Hematopoietic multipotent progenitor cell treated with erythropoietin and hydrocortisone succinate and interleukin-3 and kit ligand, for 17 days (in vitro differentiated cells): ENCODE data around the gene C16orf96.

Experiments used
- DNase-seq: peaks from one replicate; pipeline ENCODE4 v3.0.0-alpha.2; 2015; ENCODE audit warnings: low spot score

C16orf96 gene

DNA sequence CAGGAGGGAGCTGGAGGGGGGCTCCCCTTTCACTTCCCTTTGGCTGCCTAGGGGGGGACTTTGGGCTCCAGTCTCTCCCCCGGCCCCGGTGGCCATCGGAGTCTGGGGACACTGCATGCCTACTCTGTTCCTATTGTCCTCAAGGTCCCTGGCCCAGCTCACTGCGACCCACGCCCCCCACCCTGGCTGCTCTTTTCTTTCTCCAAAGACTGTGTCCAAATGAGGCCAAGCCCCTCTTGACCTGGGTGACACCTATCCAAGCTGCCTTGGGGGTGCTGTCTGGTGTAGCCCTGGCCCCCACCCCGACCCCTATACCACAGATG is 45.7 kb downstream of the C16orf96 start:
- DNase-seq = no peak

DNA sequence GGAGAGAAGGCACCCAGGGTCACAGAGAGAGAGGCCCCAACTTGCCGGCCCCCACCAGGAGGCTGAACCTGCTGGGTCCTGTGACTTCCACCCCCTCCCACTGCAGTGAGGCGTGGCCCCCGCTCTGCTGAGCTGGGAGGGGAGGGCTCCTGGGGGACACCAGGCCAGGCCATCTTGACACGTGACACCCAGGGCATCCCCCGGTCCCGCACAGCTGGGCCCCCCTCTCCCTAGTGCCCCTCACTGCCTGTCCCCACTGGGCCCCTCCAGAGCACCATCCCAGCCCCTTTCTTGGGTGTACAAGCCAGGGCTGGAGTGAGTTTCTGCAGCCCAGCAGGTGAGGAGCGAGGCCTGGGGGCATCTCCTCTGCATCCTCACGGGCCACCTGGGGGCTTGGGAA is 46.2 kb downstream of the C16orf96 start:
- DNase-seq = no peak

DNA sequence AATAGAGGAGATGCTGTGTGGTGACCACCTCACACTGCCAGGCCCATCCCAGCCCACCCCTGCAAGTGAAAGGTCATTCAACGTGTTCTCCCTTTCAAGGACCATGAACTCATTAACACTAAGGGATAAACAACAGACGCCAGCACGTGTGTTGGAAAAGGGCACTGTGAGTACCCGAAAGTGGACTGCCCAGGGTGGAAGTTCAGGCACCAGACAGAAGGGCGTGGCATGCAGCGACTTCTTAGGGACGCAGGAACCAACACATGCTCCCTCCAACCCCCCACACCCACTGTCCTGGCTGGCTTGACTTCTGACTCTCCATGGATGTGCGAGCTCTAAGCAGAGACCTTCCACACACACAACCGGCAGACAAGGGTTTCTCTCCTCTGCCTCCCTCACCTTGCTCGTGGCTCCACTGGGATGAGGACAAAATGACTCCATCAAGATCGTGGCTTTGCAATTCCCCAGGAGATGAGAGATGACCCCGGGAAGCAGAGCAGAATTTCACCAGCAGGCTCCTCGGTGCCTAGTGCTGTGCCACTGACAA is 47.6 kb downstream of the C16orf96 start:
- no peak for DNase-seq

DNA sequence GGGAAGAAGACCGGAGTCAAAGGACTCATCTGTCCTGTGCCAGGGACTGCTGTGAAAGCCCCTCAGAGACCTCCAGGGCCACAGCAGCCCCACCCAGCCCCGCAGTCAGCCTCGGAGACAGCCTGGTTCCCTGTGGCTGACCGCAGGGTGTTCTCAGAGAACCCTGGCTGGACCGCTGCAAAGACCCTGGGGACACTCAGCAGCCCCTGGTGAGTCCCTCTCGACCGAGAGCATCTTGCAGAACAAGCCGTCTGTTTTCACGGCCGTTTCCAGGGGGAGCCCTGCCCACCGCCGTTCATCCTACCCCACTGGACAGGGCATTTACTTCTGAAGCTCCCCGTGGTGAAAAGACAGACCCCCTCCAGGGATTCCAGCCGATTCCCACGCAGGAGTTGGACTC is 48.3 kb downstream of the C16orf96 start:
- no peak for DNase-seq

DNA sequence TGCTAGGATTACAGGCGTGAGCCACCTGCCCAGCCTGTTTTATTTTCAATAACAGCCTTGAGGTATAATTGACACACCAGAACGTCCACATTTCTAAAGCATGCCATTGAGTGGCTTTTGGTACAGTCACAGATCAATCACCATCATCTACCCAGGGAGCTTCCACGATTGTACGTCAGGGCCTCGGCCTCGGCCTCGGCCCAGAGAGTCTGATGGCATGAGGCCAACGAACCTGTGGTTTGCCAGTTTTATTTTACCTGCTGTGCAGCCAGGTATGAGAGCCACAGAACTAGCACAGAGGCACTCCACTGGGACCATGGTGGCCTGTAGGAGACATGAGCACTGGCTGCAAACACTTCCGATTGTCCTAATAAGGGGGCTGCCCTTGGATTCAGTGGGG is 50.2 kb downstream of the C16orf96 start:
- DNase-seq = no peak

DNA sequence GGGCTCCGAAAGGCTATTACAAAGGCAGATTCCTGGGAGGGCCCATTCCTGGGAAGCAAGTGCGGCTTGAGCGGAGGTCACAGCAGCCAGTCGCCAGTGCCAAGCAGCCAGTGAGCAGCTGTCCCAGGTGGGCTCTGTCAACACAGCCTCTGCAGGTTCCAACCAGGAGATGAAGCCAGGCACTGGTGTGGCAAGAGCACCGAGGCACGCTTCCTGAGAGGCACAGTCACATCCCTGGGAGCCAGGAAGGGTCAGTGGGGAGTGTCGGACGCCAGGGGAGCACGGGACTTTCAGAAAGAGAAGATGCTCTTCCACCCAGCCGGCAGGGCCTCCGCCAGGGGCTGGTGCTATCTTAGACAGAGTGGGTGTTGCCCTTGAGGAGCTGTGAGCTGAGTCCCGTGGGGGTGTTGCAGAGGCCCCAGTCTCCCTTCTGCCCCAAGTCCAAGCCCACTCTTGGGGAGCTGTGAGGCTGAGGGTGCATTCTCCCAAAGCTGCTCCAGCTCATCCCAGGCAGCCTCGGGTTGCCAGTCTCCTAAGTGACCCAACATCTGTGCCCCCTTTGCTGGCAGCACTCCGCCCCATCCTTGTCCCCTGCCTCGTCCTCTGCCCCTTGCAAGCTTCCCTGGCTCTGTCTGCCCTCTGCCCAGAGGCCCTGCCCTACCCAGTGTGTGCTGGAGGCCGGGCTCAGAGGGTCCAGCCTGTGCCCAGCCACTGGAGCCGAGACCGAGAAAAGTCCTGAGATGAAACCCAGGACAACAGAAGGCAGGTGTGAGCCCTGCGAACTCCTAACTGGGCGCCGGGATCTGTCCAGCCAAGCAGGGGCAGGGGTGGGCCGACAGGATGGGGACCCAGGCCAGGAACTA is 51.9 kb downstream of the C16orf96 start:
- DNase-seq = no peak

DNA sequence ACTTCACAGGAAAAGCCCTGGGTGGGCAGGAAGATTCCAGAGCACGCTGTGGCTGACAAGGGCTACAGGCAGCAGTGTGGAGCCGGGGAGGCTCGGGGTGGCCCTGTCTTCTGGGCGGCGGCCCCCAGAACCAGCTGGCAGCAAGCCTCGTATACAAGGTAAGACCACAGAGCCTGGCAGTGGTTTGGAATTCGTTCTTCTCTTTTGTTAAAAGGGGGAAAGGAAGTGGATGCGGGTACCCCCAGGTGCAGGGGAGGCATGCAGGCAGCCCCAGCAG is 52.5 kb downstream of the C16orf96 start:
- no peak for DNase-seq

DNA sequence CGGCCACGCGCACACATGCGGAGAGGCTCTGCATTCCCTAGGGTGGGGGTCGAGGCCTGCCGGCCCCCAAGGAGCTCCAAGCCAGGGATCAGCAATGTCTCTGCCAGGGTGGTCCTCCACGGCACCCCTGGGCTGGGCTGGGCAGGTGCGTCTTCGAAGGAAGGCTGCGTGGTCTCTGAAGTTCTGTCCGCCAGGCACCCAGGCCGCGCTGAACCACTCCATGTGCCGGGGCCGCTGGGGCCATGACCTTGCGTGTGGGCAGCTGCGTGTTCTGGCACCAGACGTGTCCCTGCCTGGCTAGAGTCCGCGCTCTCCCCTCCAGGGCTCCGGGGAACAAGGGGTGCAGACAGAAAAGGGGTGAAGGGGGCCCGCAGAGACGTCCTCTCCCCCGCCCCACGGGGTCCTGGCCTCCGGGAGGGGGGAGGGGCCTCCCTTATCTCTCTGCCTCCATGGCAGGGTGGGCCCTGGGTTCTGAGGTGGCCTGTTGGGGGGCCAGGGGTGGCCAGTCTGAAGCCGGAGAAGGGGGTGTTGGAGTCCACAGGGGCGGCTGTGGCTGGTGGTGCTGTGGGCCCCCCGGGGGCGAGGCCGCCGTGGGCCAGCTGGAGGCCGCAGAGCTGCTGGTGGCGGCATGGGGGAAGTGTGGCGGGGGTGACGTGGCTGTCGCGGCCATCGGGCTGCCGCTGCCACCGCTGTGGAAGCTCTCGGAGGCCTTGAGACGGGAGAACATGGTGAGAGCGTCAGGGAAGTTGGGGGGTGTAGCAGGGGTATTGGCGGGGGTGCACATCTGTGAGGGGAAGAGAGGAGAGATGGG is 53.3 kb downstream of the C16orf96 start:
- DNase-seq = no peak

DNA sequence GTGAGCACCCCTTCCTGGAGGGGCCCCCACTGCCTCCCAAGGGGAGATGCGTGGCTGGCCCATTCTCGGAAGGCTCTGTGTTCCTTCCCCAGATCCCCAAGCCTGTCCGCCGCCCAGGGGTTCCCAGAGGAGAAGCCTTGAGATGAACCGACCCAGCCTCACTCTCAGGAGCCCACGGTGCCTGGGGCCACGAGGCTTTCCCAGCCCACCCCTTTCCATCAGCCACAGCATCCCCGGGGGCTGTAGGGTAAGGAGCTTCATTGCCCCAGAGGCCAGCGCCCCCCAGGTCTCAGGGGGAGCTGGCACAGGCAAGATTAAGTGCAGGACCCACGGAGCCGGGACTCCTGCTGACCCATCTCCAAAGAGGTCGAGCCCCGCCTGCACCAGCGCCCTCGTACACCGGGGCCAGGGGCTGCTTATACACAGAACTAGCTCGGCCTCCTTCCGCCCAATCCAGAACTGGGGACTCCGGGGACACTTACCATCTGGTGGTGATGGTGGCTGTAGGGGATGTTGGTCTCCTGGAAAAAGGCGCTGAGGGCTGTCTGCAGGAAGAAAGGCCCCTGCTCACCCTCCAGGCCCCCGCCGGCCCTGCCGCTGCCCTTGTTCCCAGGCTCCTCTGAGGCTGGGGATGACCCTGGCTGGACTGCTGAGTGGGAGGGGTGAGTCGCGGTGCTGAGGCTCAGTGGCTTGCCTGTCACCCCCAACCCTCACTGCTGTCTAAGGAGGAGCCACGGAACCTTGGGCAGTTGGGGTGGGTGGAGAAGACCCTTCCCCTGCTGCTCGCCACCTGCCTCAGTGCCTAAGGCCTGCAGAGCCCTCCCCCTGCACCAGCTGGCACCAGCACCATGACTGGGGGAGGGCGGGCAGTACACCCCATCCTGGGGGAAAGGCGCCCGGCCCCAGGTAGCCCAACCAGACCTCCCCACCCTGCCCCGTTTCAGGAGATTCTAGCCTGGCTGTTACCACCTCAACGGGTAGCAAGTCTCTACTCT is 54.2 kb downstream of the C16orf96 start:
- DNase-seq = no peak

DNA sequence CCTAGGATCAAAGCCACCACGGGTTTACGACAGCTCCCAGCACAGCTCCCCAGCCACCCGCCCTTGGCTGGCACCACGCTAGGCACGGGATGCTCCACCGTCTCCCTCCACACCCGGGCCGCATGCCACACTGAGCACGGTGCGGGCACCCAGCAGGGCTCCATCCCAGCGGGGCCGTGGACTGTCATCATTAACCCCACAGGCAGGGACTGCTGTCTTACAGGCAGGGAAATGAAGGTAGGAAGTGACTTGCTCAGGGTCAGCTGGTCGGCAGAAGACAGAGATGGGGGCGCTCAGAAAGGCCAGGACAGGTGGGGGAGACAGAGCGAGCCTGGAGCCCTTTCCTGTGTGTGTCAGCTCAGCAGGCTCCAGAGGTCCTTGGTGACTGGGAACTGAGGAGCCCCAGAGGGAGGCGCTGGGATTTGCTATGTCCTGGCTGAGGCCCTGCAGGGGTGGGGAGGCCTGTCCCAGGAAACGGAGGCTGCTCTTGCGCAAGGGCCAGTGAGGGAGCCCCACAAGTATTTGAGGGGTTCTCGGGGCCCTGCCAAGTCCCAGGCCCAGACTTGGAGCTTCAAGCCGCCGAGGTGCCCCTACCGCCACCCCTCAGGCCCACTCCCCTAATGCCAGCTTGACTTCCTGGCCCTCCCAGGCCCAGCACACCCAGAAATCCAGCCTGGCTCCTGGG is 55.3 kb downstream of the C16orf96 start:
- no peak for DNase-seq

DNA sequence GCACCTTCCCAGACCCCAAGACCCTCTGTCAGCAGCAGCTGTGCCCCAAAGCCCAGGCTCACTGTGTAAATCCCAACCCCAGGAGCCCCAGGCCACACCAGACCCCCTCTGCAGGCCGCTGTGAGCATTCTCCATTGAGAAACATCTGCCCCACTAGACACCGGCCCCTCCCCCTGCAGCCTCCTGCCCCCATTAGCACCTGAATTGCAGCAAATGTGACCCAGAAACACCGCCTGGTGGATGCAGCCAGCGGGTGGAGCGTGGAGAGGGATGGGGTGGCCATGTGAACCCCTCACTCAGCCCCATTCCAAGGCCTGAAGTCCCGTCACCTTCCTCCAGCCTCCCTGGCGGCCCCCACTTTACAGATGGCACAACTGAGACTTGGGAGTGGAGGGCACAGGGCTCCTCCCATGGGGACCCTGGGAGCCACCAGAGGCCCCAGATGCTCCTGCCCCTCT is 56.4 kb downstream of the C16orf96 start:
- no peak for DNase-seq

DNA sequence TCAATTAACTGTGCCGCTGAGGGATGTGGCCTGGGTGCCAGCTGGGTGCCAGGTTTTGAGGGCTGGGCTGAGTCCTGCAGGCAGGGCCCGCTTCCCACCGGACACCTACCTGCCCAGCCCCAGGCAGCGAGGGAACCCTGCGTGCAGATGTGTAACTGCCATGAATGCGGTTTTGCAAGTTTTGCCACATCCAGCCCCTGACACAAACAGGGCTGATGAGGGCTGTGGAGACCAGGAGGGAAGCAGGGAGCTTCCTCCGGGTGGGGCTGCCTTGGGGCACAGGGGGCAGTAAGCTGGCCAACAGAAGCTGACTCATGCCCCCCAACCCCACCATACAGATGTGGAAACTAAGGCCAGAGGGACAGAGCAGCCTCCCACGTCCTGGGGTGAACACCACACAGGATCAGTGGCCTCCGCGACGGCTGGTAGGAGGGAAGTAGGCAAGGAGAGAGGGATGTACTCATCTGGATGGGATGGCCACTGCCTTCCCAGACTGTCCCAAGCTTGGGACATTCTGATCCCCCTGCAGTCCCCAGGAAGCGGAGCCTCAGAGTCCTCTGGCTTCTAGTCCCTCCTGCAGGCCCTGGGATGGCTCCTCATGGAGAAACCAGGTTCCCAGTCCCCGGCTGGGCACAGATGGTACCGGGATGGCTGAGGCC is 57.0 kb downstream of the C16orf96 start:
- DNase-seq = no peak

DNA sequence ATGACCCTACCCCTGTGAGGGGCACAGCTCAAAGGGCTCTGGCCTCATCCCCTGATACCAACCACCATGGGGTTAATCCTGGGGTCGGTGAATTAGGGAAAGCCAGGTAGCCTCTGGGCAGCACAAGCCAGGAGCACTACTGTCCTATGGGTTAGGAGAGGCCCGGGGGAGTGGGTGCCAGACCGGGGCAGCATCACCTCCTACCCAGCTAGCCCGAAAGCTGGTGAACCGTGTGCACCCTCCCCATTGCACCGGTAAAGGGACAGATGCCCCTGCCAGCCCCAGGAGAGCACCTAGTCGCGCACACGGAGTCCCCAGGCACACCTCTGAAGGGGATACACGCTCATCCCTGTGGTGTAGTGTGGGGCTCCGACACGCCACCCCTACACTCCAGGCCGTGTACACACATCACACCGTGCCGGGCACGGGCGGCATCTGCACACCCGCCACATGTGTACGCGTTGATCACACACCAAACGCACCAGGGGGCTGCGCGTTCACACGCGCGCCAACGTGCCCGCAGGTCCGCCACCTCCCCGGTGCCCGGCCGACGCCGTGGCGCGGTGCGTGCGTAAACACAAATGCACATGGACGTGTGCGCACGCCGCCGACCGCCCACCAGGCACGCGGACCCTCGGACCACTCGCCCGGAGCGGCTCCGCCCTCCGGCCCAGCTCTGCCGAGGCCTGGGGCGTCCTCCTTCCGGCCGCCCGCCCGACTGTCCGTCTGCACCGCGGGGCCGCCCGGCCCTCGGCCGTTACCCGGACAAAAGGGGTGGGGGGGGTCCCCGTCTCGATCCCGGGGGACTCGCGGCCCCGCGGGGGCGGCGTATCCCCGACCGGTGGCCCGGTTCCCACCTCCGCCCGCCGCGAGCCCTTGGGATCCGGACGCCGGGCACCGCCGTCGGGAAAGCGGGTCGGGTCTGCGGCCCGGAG is 57.8 kb downstream of the C16orf96 start:
- peak; percentile 58 for DNase-seq

DNA sequence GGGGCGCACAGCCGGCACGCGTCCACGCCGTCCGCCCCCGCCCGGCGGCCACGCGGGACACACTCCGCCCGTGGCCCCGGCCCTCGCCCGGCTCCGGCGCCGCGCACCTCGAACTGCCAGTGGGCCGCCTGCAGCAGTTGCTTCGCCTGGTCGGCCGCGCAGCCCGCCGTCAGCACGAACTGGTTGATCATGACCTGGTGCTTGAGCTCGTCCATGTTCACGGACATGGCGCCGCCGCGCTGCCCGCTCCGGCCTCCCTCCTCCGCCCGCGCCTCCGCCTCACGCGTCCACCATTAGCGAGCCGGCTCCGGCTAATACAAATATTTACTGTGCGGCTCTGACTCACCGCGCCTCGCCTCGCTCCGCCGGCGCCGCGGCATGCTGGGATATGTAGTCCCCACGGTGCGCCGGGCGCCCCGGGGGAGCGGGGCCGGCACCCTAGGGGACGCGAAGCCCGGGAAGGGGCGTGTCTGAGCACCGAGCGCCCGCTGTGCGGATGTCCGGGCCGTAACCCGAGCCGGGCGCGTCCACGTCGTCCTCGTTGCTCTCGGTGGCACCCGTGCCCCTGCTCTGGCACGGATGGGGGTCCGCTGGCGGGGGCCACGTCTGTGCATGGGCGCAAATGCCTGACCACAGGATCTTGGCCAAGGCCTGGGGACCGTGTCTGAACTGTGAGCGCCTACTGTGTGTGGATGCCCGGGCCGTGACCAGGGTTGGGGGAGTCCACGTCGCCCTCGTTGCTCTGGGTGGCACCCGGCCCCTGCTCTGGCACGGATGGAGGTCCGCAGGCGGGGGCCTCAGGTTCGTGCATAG is 58.6 kb downstream of the C16orf96 start, which contains the start of gene UBALD1:
TSS of gene UBALD1 (minus strand) at position 318 of the 813 bp plus-strand sequence. CDS start at position 227, 91 bp downstream.
- DNase-seq = peak; percentile 93

DNA sequence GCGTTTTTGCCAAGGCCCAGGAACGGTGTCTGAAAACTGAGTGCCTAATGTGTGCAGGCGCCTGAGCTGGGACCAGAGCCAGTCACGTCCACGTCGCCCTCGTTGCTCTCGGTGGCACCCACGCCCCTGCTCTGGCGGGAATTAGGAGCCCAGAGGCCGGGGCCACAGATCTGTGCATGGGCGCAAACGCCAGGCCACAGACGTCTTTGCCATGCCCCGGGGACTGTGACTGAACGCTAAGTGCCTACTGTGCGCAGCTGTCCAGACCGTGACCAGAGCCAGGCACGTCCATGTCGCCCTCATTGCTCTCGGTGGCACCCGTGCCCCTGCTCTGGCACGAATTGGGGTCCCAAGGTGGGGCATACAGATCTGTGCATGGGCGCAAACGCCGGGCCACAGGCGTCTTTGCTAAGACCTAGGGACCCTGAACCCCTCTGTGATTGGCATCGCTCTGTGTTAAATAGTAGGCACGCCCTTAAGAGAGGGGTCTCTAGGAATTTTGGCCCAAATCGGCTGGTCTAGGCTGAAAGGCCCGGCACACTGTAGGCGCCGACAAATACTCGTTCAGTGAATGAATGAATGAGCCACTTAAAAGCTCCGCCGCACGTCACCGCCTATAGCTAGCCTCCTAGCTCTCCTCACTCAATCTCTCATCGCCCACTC is 59.4 kb downstream of the C16orf96 start:
- DNase-seq = no peak

DNA sequence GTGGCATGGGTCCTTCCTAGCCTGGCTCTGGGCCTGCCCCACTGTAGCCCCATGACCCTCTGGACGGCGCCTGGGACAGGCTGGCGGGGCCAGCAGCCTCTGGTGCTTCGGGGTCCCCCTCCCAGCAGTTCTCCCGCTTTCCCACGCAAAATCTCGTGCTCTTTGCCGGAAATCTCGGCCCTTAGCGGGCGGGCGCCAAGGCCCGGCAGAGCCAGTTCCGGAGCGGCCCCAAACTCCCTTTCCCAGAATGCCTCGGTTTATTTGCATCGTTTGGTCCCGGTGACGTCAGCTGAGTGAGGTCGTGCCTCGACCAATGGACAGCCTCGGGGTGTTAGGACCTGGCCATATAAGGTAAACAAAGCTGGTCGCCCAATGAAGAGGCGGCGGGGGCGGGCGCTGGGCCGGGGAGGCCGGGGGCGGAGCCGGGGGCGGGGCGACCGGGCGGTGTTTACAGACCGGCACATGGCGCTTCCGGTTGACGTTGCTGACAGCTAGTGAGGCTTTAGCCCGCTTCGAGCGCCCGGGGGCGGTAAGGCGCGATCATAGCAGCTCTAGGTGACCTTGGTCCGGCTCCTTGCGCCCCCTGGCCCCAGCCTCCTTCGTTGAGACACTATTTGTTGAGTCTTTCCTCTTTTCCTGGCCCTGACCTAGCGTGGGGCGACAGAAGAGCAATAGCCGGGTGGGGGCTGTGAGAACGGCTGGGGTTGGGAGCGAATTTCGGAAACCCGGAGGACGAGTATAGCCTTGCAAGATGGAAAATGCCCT is 60.1 kb downstream of the C16orf96 start:
- DNase-seq = peak; percentile 100

DNA sequence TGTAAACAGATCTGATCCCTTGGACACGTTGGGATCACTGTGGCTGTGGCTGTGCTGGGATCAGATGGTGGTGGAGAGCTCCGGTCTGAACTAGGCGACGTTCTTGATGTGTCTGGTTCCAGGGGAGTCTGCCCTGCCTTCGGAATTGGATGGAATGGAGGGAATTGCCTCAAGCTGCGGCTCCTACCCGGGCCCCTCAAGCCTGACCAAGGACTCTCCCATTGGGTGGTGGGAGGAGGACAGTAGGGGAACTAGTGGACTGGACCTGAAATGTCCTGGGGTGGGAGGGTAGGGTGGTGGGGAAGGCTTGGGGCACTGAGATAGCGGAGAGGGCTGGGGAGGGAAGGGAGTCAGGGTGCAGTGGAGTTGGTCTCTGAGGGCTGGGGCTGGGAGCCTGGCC is 61.7 kb downstream of the C16orf96 start:
- DNase-seq = no peak
